ENCODE measurements around the gene SUN3. TPM values are rescaled to one million over a fixed set of nuclear protein-coding genes. Genes with fewer than 3 reads are reported as not detected.
"Not testable (repeated sequence)": the region's sequence is repeated elsewhere in the genome, so short reads cannot be mapped to it uniquely, and the experiment has no call there.

Gene SUN3
- total RNA-seq, 2 donors from 2014 or later, result not detected

DNA sequence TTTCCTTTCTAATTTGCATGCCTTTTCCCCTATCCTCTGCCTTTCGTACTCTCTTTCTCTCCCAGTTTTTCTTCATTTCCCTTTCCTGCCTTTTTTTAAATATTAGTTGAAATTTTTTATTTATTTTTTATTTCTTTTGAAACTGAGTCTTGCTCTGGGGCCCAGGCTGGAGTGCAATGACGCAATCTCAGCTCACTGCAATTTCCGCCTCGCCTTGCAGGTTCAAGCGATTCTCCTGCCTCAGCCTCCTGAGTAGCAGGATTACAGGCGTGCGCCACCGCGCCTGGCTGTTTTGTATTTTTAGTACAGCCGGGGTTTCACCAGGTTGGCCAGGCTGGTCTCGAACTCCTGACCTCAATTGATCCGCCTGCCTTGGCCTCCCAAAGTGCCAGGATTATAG is 29.5 kb downstream of the SUN3 start:
- no peak for DNase-seq (ENCODE audit: low spot score)
- Histone ChIP-seq H3K27ac (no peak overlapping the region), H3K27me3 (no peaks in the 10 kb centered on the region), H3K9me3 (no peaks in the 10 kb centered on the region), H3K4me3 (no peak overlapping the region), H3K4me1 (no peaks in the 10 kb centered on the region), H3K36me3 (no peaks in the 10 kb centered on the region)
- TF ChIP-seq, protein P1, sequence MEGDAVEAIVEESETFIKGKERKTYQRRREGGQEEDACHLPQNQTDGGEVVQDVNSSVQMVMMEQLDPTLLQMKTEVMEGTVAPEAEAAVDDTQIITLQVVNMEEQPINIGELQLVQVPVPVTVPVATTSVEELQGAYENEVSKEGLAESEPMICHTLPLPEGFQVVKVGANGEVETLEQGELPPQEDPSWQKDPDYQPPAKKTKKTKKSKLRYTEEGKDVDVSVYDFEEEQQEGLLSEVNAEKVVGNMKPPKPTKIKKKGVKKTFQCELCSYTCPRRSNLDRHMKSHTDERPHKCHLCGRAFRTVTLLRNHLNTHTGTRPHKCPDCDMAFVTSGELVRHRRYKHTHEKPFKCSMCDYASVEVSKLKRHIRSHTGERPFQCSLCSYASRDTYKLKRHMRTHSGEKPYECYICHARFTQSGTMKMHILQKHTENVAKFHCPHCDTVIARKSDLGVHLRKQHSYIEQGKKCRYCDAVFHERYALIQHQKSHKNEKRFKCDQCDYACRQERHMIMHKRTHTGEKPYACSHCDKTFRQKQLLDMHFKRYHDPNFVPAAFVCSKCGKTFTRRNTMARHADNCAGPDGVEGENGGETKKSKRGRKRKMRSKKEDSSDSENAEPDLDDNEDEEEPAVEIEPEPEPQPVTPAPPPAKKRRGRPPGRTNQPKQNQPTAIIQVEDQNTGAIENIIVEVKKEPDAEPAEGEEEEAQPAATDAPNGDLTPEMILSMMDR (IDR thresholded peaks at IDR 0.05), result no peak

DNA sequence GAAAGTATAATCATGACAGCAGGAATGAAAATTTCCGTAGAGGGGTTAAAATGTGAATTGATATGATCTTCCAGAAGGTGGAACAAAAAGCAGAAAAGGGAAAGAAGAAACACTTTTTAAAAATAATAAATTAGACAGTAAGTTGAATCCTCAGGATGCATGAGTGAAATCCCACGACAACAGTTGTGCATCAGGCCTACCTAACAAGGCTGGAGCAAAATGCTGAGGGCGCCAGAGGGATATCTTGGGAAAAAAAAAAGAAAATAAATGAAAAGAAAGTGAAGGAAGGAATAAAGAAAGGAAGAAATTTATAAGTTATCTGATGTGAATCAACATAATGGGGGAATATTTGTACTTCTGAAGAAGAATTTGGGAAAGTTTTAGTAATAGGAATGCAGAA is 36.5 kb downstream of the SUN3 start:
- TF ChIP-seq, protein P1 (IDR thresholded peaks at IDR 0.05), result no peak
- peak overlapping the region in 1 of 2 donors; percentile 50 for H3K4me3 ChIP-seq
- no peaks in the 10 kb centered on the region for H3K9me3 ChIP-seq
- peak overlapping the region in 1 of 2 donors; percentile 64 for H3K27ac ChIP-seq
- H3K36me3 ChIP-seq, result no peaks in the 10 kb centered on the region
- no peaks in the 10 kb centered on the region for H3K4me1 ChIP-seq
- no peaks in the 10 kb centered on the region for H3K27me3 ChIP-seq
- no peak for DNase-seq (ENCODE audit: low spot score)

DNA sequence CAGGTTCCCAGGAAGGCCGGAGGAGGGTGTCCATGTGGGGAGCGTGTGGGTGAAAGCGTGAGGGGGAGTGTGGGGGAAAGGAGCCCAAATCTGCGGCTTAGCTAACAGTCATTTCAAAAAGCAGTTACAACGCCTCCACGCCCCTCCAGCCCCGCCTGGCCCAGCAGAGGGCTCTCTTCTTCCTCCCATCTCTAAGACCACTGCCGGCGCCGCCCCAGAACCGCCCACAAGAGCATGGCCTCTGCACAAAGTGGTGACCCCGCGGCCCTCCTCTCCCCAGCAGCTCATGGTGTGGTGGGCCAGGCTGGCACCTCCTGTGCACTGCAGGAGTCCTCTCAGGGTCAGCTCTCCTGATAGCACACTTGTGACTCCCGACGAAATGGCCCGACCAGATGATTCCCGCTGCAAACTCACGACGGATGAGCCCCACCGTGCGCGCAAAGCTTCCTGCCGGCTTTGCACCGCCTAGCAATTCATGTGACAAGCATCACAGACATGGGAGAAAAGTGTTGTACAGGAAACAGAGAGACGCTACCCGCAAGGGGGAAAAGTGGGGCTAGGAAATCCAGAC is 37.1 kb downstream of the SUN3 start:
- no peaks in the 10 kb centered on the region for H3K36me3 ChIP-seq
- H3K4me3 ChIP-seq, result peak overlapping the region; percentile 37 to 50
- TF ChIP-seq, protein P1 (IDR thresholded peaks at IDR 0.05), result peak; percentile 42 to 83
- H3K27me3 ChIP-seq, result no peaks in the 10 kb centered on the region
- H3K27ac ChIP-seq, result peak overlapping the region; percentile 15 to 64
- H3K9me3 ChIP-seq, result no peaks in the 10 kb centered on the region
- no peaks in the 10 kb centered on the region for H3K4me1 ChIP-seq
- peak; percentile 86 for DNase-seq (ENCODE audit: low spot score)

DNA sequence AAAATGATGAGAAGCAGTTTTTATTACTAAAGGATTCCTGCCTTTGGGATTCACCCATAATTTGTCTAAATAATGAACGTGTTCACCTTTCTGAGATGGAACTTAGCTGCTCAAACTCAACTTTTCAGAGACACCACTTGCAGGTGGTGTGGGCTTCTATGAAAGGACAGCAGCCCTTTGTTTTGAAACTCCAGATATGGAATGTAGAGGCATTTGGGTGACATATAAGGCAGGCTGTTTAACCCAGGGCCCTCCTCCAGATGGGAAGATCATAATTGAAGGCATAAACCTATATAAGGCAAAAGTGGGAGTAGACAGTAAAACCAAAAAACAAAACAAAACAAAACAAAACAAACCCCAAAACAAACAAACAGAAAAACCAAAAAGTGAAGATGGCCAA is 37.6 kb downstream of the SUN3 start:
- Histone ChIP-seq H3K27me3 (no peaks in the 10 kb centered on the region), H3K36me3 (no peaks in the 10 kb centered on the region), H3K9me3 (no peaks in the 10 kb centered on the region), H3K4me3 (peak overlapping the region in 1 of 2 donors; percentile 50), H3K4me1 (no peaks in the 10 kb centered on the region), H3K27ac (peak overlapping the region; percentile 15 to 64)
- no peak for DNase-seq (ENCODE audit: low spot score)
- TF ChIP-seq, protein P1 (IDR thresholded peaks at IDR 0.05), result no peak

DNA sequence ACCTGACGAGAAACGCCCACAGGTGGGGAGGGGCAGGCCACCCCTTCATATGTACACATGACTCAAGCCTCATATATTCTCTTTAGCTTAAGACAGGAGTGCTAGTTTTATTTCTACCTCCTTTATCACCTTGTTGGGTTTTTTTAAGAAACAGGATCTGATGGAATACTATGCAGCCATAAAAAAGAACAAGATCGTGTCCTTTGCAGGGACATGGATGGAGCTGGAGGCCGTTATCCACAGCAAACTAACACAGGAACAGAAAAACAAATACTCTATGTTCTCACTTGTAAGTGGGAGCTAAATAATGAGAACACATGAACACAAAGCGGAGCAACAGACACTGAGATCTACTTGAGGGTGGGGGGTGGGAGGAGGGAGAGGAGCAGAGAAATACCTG is 38.3 kb downstream of the SUN3 start:
- Histone ChIP-seq H3K27ac (no peak overlapping the region), H3K4me3 (no peak overlapping the region), H3K36me3 (no peaks in the 10 kb centered on the region), H3K27me3 (no peaks in the 10 kb centered on the region), H3K4me1 (no peaks in the 10 kb centered on the region), H3K9me3 (no peaks in the 10 kb centered on the region)
- DNase-seq (ENCODE audit: low spot score), result no peak
- TF ChIP-seq, protein P1 (IDR thresholded peaks at IDR 0.05), result no peak

DNA sequence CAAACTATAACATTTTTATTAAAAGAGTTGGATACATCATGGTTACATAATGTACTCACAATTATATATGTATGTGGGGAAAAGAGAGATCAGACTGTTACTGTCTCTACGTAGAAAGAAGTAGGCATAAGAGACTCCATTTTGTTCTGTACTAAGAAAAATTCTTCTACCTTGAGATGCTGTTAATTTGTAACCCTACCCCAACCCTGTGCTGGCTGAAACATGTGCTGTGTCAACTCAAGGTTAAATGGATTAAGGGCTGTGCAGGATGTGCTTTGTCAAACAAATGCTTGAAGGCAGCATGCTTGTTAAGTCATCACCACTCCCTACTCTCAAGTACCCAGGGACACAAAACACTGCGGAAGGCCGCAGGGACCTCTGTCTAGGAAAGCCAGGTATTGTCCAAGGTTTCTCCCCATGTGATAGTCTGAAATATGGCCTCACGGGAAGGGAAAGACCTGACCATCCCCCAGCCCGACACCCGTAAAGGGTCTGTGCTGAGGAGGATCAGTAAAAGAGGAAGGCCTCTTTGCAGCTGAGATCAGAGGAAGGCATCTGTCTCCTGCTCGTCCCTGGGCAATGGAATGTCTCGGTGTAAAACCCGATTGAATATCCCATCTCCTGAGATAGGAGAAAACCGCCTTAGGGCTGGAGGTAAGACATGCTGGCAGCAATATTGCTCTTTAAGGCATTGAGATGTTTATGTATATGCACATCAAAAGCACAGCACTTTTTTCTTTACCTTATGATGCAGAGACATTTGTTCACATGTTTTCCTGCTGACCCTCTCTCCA is 39.1 kb downstream of the SUN3 start:
- DNase-seq (ENCODE audit: low spot score); H3K9me3 ChIP-seq; H3K4me1 ChIP-seq; H3K36me3 ChIP-seq; H3K27ac ChIP-seq; H3K4me3 ChIP-seq; H3K27me3 ChIP-seq: not testable (repeated sequence)

Measured in right atrium auricular region (tissue), 2 donors.